ENCODE data around the gene TRPM2.

Gene TRPM2

GRCh38 chr21:44371596-44371995 lies 18.2 kb downstream of the TRPM2 start:
- H3K4me3 ChIP-seq (replicated peaks; ENCODE audit: low read depth, low read length) = no peak overlapping the region
- no peak for TF ChIP-seq CTCF (IDR thresholded peaks at IDR 0.05; ENCODE audit: low read length, missing control alignments)
- no peak for DNase-seq (ENCODE audit: low read depth)

GRCh38 chr21:44372616-44373015 lies 19.2 kb downstream of the TRPM2 start:
- no peak for TF ChIP-seq CTCF (IDR thresholded peaks at IDR 0.05; ENCODE audit: low read length, missing control alignments)
- DNase-seq (ENCODE audit: low read depth) = no peak
- H3K4me3 ChIP-seq (replicated peaks; ENCODE audit: low read depth, low read length) = no peak overlapping the region

- DNase-seq (ENCODE audit: low read depth) = no peak
- H3K4me3 ChIP-seq (replicated peaks; ENCODE audit: low read depth, low read length) = no peak overlapping the region
- TF ChIP-seq CTCF (IDR thresholded peaks at IDR 0.05; ENCODE audit: low read length, missing control alignments) = no peak
These were observed 21.3 kb downstream of the TRPM2 start for GRCh38 chr21:44374601-44375280.

GRCh38 chr21:44375281-44375651 lies 21.8 kb downstream of the TRPM2 start:
- no peak for DNase-seq (ENCODE audit: low read depth)
- TF ChIP-seq CTCF (IDR thresholded peaks at IDR 0.05; ENCODE audit: low read length, missing control alignments) = no peak
- no peak overlapping the region for H3K4me3 ChIP-seq (replicated peaks; ENCODE audit: low read depth, low read length)

GRCh38 chr21:44375761-44376241 lies 22.4 kb downstream of the TRPM2 start:
- no peak for TF ChIP-seq CTCF (IDR thresholded peaks at IDR 0.05; ENCODE audit: low read length, missing control alignments)
- DNase-seq (ENCODE audit: low read depth) = no peak
- no peak overlapping the region for H3K4me3 ChIP-seq (replicated peaks; ENCODE audit: low read depth, low read length)

GRCh38 chr21:44376606-44377005 lies 23.2 kb downstream of the TRPM2 start:
- no peak for TF ChIP-seq CTCF (IDR thresholded peaks at IDR 0.05; ENCODE audit: low read length, missing control alignments)
- DNase-seq (ENCODE audit: low read depth) = no peak
- H3K4me3 ChIP-seq (replicated peaks; ENCODE audit: low read depth, low read length) = no peak overlapping the region
